Measurements from ENCODE around the gene FXYD1.
A peak's percentile ranks its signal among the peaks of the same experiment; 100 is the strongest.

Gene FXYD1

GRCh38 chr19:35138305-35138892 is at the start of gene FXYD1:
FXYD1 (plus strand) TSS chr19:35138824; CDS start chr19:35140080, 1,256 bp downstream.
- Mint-ChIP-seq H3K9me3 (no peaks in the 10 kb centered on the region), H3K4me1 (ENCODE audit: low read depth) (peaks cover 43% of the 10 kb centered on the region), H3K4me3 (no peak within 1 kb of the TSS), H3K36me3 (ENCODE audit: low read depth) (no peaks in the 10 kb centered on the region), H3K27ac (peak within 1 kb of the TSS; percentile 28), H3K27me3 (peaks cover 49% of the 10 kb centered on the region)
- intact Hi-C loops (cut with micrococcal nuclease), result no loop called here

GRCh38 chr19:35089554-35089953 is 49.1 kb upstream of the FXYD1 start:
- Mint-ChIP-seq H3K4me3 (no peak overlapping the region), H3K27ac (no peak overlapping the region), H3K27me3 (peaks cover 28% of the 10 kb centered on the region), H3K9me3 (no peaks in the 10 kb centered on the region), H3K4me1 (ENCODE audit: low read depth) (no peaks in the 10 kb centered on the region), H3K36me3 (ENCODE audit: low read depth) (no peaks in the 10 kb centered on the region)
- intact Hi-C loops (cut with micrococcal nuclease), result no loop called here

DNA sequence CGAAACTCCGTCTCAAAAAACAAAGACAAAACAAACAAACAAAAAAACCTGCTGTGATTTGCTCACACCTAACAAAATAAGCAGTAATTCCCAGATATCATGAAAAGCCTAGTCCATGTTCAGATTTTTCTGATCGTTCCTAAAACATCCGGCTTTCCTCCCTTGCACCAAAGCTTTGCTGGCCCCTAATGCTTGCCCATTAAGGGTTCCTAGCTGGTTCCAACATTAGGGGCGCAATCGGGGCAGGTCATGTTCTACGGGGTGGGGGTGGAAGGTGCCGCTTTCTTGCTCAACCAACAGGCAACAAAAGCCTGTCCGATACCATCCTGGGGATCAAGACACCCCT is 48.5 kb upstream of the FXYD1 start:
- no peaks in the 10 kb centered on the region for H3K9me3 Mint-ChIP-seq
- H3K27ac Mint-ChIP-seq, result no peak overlapping the region
- intact Hi-C loops (cut with micrococcal nuclease), result loop anchor here (2.0 to 10.0 kb wide), 2 partner anchors 23 to 45 kb away; partner anchors contain the start of gene HPN
- H3K27me3 Mint-ChIP-seq, result peaks cover 28% of the 10 kb centered on the region
- H3K4me1 Mint-ChIP-seq (ENCODE audit: low read depth), result no peaks in the 10 kb centered on the region
- H3K36me3 Mint-ChIP-seq (ENCODE audit: low read depth), result no peaks in the 10 kb centered on the region
- H3K4me3 Mint-ChIP-seq, result no peak overlapping the region

- no peaks in the 10 kb centered on the region for H3K36me3 Mint-ChIP-seq (ENCODE audit: low read depth)
- no peak overlapping the region for H3K27ac Mint-ChIP-seq
- peaks cover 26% of the 10 kb centered on the region for H3K27me3 Mint-ChIP-seq
- intact Hi-C loops (cut with micrococcal nuclease), result loop anchor here (2.0 to 10.0 kb wide), 2 partner anchors 24 to 46 kb away; partner anchors contain the start of gene HPN
- H3K9me3 Mint-ChIP-seq, result no peaks in the 10 kb centered on the region
- no peak overlapping the region for H3K4me3 Mint-ChIP-seq
- no peaks in the 10 kb centered on the region for H3K4me1 Mint-ChIP-seq (ENCODE audit: low read depth)
These were observed 48.0 kb upstream of the FXYD1 start for GRCh38 chr19:35090506-35091214.

DNA sequence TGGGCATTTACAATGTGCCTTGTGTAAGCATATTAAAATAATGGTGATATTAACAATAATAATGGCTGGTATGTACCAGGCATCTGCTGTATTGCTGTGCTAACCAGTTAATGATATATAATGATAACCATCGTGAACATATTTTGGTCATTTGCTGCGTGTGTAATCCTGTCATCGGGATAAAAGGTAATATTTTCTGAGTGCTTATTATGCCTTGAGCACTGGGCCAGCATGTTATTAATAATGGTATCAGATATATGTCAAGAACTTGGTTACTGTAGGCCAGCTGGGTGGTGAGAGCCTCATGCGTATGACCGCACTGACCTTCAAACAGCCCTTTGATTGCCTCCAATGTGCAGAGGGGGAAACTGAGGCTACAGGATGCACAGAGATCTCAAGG is 45.2 kb upstream of the FXYD1 start:
- Mint-ChIP-seq H3K4me3 (no peak overlapping the region), H3K27ac (no peak overlapping the region), H3K4me1 (ENCODE audit: low read depth) (no peaks in the 10 kb centered on the region), H3K36me3 (ENCODE audit: low read depth) (no peaks in the 10 kb centered on the region), H3K9me3 (no peaks in the 10 kb centered on the region), H3K27me3 (peaks cover 30% of the 10 kb centered on the region)
- intact Hi-C loops (cut with micrococcal nuclease), result loop anchor here (10.0 kb wide), 1 partner anchor 49 kb away; the partner anchor contains the start of gene HPN

DNA sequence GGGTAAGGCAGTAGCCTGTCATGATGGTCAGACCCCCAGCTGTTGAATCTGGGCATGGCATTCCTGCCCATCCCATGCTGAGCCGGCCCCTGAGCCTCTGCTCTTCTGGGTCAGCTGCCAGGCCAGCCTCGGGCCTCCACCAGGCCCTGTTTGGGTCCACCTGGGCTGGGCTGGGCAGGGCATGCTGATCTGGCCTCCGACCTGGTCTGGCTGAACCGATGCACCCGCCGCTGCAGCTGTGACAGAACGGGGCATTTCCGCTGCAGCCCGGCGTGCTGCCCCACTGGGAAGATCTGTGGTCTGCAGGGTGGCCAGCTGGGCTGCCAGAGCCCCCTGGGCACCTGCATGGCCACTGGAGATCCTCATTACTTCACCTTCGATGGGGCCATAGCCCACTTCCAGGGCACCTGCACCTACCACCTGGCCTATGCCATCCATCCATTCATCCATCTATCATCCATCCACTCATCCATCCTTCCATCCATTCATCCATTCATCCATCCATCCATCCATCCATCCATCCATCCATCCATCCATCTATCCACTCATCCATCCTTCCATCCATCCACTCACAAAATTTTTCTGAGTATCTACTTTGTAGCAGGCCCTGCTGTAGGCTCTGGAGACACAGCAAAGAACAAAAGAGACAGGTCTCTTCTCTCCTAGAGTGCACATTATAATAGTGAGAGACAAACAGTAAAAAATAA is 44.5 kb upstream of the FXYD1 start:
- Mint-ChIP-seq H3K27ac (no peak overlapping the region), H3K27me3 (peaks cover 26% of the 10 kb centered on the region), H3K36me3 (ENCODE audit: low read depth) (no peaks in the 10 kb centered on the region), H3K9me3 (no peaks in the 10 kb centered on the region), H3K4me3 (no peak overlapping the region), H3K4me1 (ENCODE audit: low read depth) (no peaks in the 10 kb centered on the region)
- intact Hi-C loops (cut with micrococcal nuclease), result loop anchor here (10.0 kb wide), 1 partner anchor 49 kb away; the partner anchor contains the start of gene HPN

- Mint-ChIP-seq H3K4me1 (ENCODE audit: low read depth) (no peaks in the 10 kb centered on the region), H3K27ac (no peak overlapping the region), H3K9me3 (no peaks in the 10 kb centered on the region), H3K4me3 (no peak overlapping the region), H3K36me3 (ENCODE audit: low read depth) (no peaks in the 10 kb centered on the region), H3K27me3 (peaks cover 22% of the 10 kb centered on the region)
- intact Hi-C loops (cut with micrococcal nuclease), result loop anchor here (10.0 kb wide), 1 partner anchor 50 kb away; the partner anchor contains the start of gene HPN
These were observed 44.0 kb upstream of the FXYD1 start for GRCh38 chr19:35094656-35095055.

- H3K27me3 Mint-ChIP-seq, result peaks cover 13% of the 10 kb centered on the region
- no peaks in the 10 kb centered on the region for H3K4me1 Mint-ChIP-seq (ENCODE audit: low read depth)
- intact Hi-C loops (cut with micrococcal nuclease), result loop anchor here (10.0 kb wide), 1 partner anchor 51 kb away; the partner anchor contains the start of gene HPN
- H3K4me3 Mint-ChIP-seq, result no peak overlapping the region
- H3K36me3 Mint-ChIP-seq (ENCODE audit: low read depth), result no peaks in the 10 kb centered on the region
- peak overlapping the region; percentile 0 for H3K27ac Mint-ChIP-seq
- no peaks in the 10 kb centered on the region for H3K9me3 Mint-ChIP-seq
These were observed 42.8 kb upstream of the FXYD1 start for GRCh38 chr19:35095667-35096368.

DNA sequence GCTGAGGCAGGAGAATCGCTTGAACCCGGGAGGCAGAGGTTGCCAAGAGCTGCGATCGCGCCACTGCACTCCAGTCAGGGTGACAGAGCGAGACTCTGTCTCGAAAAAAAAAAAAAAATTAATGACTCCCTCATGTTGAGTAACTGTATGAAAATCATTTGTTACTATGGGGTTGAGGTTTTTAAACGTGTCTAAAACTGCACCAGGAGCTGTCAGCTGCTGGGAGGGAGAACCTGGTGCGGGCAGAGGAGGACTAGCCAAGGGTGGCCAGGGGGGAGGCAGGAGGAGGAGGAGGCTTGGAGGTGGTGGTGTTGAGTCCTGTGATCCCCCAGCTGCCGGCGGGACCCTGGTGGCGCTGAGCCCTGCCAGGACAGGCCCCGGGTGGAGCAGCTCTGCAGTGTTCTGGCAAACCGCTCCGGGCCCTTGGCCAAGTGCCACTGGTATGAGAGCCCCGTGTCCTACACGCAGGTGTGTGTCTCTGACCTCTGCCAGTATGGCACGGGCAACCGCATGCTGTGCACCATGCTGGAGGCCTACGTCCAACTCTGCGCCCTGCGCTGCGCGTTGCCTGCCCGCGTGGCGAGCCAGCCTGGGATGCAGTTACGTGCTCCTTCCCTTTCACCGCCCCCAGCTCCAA is 40.1 kb upstream of the FXYD1 start:
- Mint-ChIP-seq H3K9me3 (no peaks in the 10 kb centered on the region), H3K27me3 (peaks cover 10% of the 10 kb centered on the region), H3K27ac (no peak overlapping the region), H3K4me3 (no peak overlapping the region), H3K4me1 (ENCODE audit: low read depth) (no peaks in the 10 kb centered on the region), H3K36me3 (ENCODE audit: low read depth) (no peaks in the 10 kb centered on the region)
- intact Hi-C loops (cut with micrococcal nuclease), result loop anchor here (10.0 kb wide), 1 partner anchor 54 kb away; the partner anchor contains the start of gene HPN

DNA sequence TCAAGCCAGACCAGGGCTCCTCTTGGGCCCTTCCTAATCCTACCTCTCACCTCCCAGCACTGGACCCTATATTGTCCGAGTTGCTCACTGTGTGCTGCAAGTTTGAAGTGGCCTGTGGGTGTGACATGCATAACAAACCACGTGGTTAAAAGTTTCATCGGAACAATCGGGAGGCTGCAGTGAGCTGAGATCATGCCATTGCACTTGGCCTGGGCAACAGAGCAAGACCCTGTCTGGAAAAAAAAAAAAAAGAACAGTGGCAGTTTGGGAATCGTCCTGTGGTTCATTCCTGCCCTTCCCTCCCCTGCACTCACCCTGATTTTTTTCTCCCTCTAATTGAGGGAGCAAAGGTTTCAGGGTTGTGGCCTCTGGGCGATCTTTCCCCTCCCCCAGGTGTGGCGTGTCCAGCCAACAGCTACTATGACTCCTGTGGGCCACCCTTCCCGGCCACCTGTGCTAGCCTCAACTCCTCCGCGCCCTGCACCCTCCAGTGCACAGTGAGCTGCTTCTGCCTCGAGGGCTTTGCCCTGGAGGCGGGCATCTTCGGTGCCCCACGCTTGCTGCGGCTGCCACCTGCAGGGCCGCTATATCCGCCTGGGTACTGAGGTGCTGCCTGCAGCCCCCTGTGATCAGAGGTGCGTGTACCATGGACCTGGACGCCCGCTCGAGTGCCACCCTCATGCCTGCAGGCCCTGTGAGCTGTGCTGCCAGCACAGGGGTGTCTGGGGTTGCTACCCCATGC is 39.3 kb upstream of the FXYD1 start:
- H3K27me3 Mint-ChIP-seq, result peaks cover 13% of the 10 kb centered on the region
- H3K4me3 Mint-ChIP-seq, result no peak overlapping the region
- intact Hi-C loops (cut with micrococcal nuclease), result loop anchor here (10.0 kb wide), 1 partner anchor 55 kb away; the partner anchor contains the start of gene HPN
- H3K27ac Mint-ChIP-seq, result no peak overlapping the region
- H3K36me3 Mint-ChIP-seq (ENCODE audit: low read depth), result no peaks in the 10 kb centered on the region
- H3K4me1 Mint-ChIP-seq (ENCODE audit: low read depth), result no peaks in the 10 kb centered on the region
- H3K9me3 Mint-ChIP-seq, result no peaks in the 10 kb centered on the region

- intact Hi-C loops (cut with micrococcal nuclease), result loop anchor here (10.0 kb wide), 1 partner anchor 55 kb away; the partner anchor contains the start of gene HPN
- Mint-ChIP-seq H3K27ac (no peak overlapping the region), H3K4me1 (ENCODE audit: low read depth) (no peaks in the 10 kb centered on the region), H3K9me3 (no peaks in the 10 kb centered on the region), H3K27me3 (peaks cover 13% of the 10 kb centered on the region), H3K4me3 (no peak overlapping the region), H3K36me3 (ENCODE audit: low read depth) (no peaks in the 10 kb centered on the region)
These were observed 38.7 kb upstream of the FXYD1 start for GRCh38 chr19:35099897-35100275.

GRCh38 chr19:35100588-35101533 is 37.8 kb upstream of the FXYD1 start:
- H3K4me1 Mint-ChIP-seq (ENCODE audit: low read depth), result no peaks in the 10 kb centered on the region
- no peak overlapping the region for H3K27ac Mint-ChIP-seq
- intact Hi-C loops (cut with micrococcal nuclease), result no loop called here
- no peaks in the 10 kb centered on the region for H3K36me3 Mint-ChIP-seq (ENCODE audit: low read depth)
- peaks cover 13% of the 10 kb centered on the region for H3K27me3 Mint-ChIP-seq
- H3K4me3 Mint-ChIP-seq, result no peak overlapping the region
- no peaks in the 10 kb centered on the region for H3K9me3 Mint-ChIP-seq

Measured in dendritic cell treated with granulocyte-macrophage colony-stimulating factor and Interleukin-4, amounts not matched to agents 40 ng/mL and 50 ng/mL, for 4 days (primary cell).